ENCODE results near the gene SORCS2.

- TF ChIP-seq SP1 (IDR thresholded peaks at IDR 0.05) (no peak), BHLHE40 (IDR thresholded peaks at IDR 0.05; ENCODE audit: borderline replicate concordance) (no peak), ARNT (IDR thresholded peaks at IDR 0.05) (no peak), FOXK2 (IDR thresholded peaks at IDR 0.05) (no peak), FOXM1 (IDR thresholded peaks at IDR 0.05; ENCODE audit: borderline replicate concordance) (no peak), CTBP1 (IDR thresholded peaks at IDR 0.05; ENCODE audit: borderline replicate concordance) (no peak), TARDBP (IDR thresholded peaks at IDR 0.05) (no peak), FOXA1 (IDR thresholded peaks at IDR 0.05) (no peak), LEF1 (IDR thresholded peaks at IDR 0.05; ENCODE audit: borderline replicate concordance) (no peak)
Measured at GRCh38 chr4:7239844-7240243, 47.5 kb downstream of the SORCS2 start.
